ENCODE data around the gene FCRLA. TPM values are rescaled to one million over a fixed set of nuclear protein-coding genes. Genes with fewer than 3 reads are reported as not detected.
"Not testable (repeated sequence)": the region's sequence is repeated elsewhere in the genome, so short reads cannot be mapped to it uniquely, and the experiment has no call there.

The FCRLA gene
- total RNA-seq, 1 donor from 2014 or later, result 0.30 TPM

- no peak for DNase-seq
Measured at GRCh38 chr1:161705537-161705936, 1.5 kb upstream of the FCRLA start.

- DNase-seq, result no peak
Measured at GRCh38 chr1:161706113-161706481, 932 bp upstream of the FCRLA start.

GRCh38 chr1:161707503-161707902 lies 474 bp downstream of the FCRLA start:
- DNase-seq, result no peak

- DNase-seq, result no peak
Measured at GRCh38 chr1:161709373-161709772, 2.3 kb downstream of the FCRLA start.

GRCh38 chr1:161710560-161710959 lies 3.5 kb downstream of the FCRLA start:
- no peak for DNase-seq

GRCh38 chr1:161718559-161719324 lies 11.7 kb downstream of the FCRLA start:
- DNase-seq, result no peak

GRCh38 chr1:161719325-161719611 lies 12.2 kb downstream of the FCRLA start:
- no peak for DNase-seq

GRCh38 chr1:161720422-161720821 lies 13.4 kb downstream of the FCRLA start:
- no peak for DNase-seq

- no peak for DNase-seq
Measured at GRCh38 chr1:161720956-161721737, 14.1 kb downstream of the FCRLA start, which contains the start of gene FCRLB. FCRLB (plus strand) TSS chr1:161721544; CDS start chr1:161722673, 1,129 bp downstream.

GRCh38 chr1:161721738-161722343 lies 14.8 kb downstream of the FCRLA start:
- DNase-seq, result no peak

- no peak for DNase-seq
Measured at GRCh38 chr1:161722406-161722805, 15.4 kb downstream of the FCRLA start.

GRCh38 chr1:161723459-161724141 lies 16.6 kb downstream of the FCRLA start:
- no peak for DNase-seq

- not testable (repeated sequence) for DNase-seq
Measured at GRCh38 chr1:161725258-161725907, 18.4 kb downstream of the FCRLA start.

GRCh38 chr1:161725908-161726472 lies 19.0 kb downstream of the FCRLA start:
- peak; percentile 18 for DNase-seq

- peak; percentile 76 for DNase-seq
Measured at GRCh38 chr1:161726473-161727255, 19.6 kb downstream of the FCRLA start.

- no peak for DNase-seq
Measured at GRCh38 chr1:161727256-161727924, 20.4 kb downstream of the FCRLA start.

GRCh38 chr1:161728376-161729226 lies 21.6 kb downstream of the FCRLA start:
- no peak for DNase-seq

GRCh38 chr1:161730050-161730564 lies 23.1 kb downstream of the FCRLA start:
- DNase-seq, result no peak

- DNase-seq, result no peak
Measured at GRCh38 chr1:161731241-161731640, 24.2 kb downstream of the FCRLA start.

All from skin of body (tissue), 2 donors.